ENCODE results near the gene RNF112.

DNA sequence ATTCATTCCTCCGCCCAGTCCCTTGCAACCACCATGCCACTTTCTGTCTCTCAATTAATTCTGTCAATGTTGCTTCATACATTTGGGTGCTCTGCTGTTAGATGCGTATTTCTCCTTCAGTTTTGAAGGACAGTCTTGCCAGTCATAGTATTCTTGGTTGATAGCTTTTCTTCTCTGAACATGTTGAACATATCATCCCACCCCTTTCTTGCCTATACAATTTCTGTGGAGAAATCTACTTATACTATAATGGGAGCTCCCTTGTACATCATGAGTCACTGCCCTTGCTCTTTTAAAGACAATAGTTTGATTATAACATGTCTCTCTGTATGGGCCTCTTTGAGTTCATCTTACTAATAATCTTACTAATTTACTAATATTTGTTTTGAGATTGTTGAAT lies 34.1 kb downstream of the RNF112 start:
- TF ChIP-seq, protein P1, sequence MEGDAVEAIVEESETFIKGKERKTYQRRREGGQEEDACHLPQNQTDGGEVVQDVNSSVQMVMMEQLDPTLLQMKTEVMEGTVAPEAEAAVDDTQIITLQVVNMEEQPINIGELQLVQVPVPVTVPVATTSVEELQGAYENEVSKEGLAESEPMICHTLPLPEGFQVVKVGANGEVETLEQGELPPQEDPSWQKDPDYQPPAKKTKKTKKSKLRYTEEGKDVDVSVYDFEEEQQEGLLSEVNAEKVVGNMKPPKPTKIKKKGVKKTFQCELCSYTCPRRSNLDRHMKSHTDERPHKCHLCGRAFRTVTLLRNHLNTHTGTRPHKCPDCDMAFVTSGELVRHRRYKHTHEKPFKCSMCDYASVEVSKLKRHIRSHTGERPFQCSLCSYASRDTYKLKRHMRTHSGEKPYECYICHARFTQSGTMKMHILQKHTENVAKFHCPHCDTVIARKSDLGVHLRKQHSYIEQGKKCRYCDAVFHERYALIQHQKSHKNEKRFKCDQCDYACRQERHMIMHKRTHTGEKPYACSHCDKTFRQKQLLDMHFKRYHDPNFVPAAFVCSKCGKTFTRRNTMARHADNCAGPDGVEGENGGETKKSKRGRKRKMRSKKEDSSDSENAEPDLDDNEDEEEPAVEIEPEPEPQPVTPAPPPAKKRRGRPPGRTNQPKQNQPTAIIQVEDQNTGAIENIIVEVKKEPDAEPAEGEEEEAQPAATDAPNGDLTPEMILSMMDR (IDR thresholded peaks at IDR 0.05) = no peak
- no peak for TF ChIP-seq POLR2A (IDR thresholded peaks at IDR 0.05)

Measured in testis (tissue), 2 donors.